Naive B cell (primary cell): ENCODE measurements around the gene APBA2. TPM values are rescaled to one million over a fixed set of nuclear protein-coding genes. Genes with fewer than 3 reads are reported as not detected.

Experiments
- ATAC-seq, 2 donors: fragments of 150-1000 bp; cut with Tn5 transposase; 2 replicates each; pipeline ENCODE4 v1.10.0; 2021; ENCODE audit warnings: low read depth in 2 of 2, mild to moderate bottlenecking in 2 of 2, moderate library complexity in 2 of 2
- DNase-seq: peaks from one replicate; pipeline ENCODE4 v3.0.0; 2022
- H3K27ac Mint-ChIP-seq, 6 donors: one replicate each; pipeline ENCODE4 v1.8.0; 2020 to 2022; ENCODE audit warnings: mild to moderate bottlenecking in 6 of 6, mixed read lengths in 6 of 6, moderate library complexity in 5 of 6, inconsistent platforms in 2 of 6
- H3K27me3 Mint-ChIP-seq, 3 donors: one replicate each; pipeline ENCODE4 v1.8.0; 2021 to 2022; ENCODE audit warnings: mixed read lengths in 3 of 3, mild to moderate bottlenecking in 1 of 3
- H3K36me3 Mint-ChIP-seq, 2 donors: one replicate each; pipeline ENCODE4 v1.8.0; 2020 to 2022; ENCODE audit warnings: mixed read lengths in 2 of 2, inconsistent platforms in 1 of 2, mild to moderate bottlenecking in 1 of 2
- H3K4me1 Mint-ChIP-seq, 3 donors: one replicate each; pipeline ENCODE4 v1.8.0; 2020 to 2022; ENCODE audit warnings: mixed read lengths in 3 of 3, inconsistent platforms in 1 of 3, mild to moderate bottlenecking in 1 of 3, moderate library complexity in 1 of 3
- H3K4me3 Mint-ChIP-seq, 8 donors: one replicate each; pipeline ENCODE4 v1.8.0; 2020 to 2022; ENCODE audit warnings: mild to moderate bottlenecking in 8 of 8, mixed read lengths in 8 of 8, moderate library complexity in 8 of 8, inconsistent platforms in 2 of 8
- H3K9me3 Mint-ChIP-seq, 7 donors: one replicate each; pipeline ENCODE4 v1.8.0; 2020 to 2022; ENCODE audit warnings: mixed read lengths in 7 of 7, mild to moderate bottlenecking in 5 of 7, inconsistent platforms in 2 of 7, moderate library complexity in 1 of 7
- polyA plus RNA-seq, 6 donors: library from polyadenylated mRNA; unstranded; fragments of 300-500 nt; fragmentation: Illumina TruSeq; gene quantifications; one replicate each; pipeline ENCODE4 v1.2.3, GENCODE V29; 2021; ENCODE audit warnings: low read depth in 6 of 6

APBA2 gene
- polyA plus RNA-seq, 6 donors from 2014 or later = 0.30 to 0.36 TPM; not detected in 4

DNA sequence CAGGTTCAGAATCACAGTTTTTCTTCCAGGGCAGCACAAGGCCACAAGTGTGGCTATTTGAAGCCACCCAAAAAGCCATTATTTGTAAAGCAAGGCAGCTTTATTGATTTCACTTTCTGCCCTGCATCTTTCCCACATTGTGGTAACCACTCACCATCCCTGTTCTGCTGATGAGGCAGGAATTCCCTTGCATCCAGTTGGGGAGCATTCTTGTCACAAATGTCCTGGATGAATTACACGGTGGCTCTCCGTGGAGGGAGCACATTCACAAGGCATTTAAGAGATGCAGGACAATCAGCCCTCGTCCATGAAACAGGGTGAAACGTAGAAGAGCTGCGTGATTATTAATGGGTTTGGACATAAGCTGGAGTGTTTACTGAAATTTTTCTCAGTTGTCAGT, 111.2 kb downstream of the APBA2 start:
- Mint-ChIP-seq H3K27ac (no peak overlapping the region), H3K4me1 (no peaks in the 10 kb centered on the region)

DNA sequence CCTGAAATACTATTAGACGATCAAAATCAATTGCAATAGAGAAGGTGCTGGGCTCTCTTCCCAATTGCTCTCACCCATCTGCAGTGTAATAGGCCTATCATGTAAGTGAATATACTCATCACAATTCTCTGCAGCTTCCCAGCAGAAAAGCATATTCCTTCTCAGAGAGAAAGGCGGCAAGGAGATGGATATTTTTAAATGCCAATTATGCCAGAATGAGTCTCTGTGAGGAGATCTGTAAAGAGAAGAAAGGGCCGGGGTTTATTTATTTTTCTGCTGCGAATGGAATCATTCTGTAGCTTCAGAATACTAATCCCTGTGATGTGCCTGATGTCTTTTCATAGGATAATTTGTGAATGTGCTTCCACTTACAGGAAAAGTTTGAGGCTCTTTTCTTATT, 112.0 kb downstream of the APBA2 start:
- Mint-ChIP-seq H3K4me1 (no peaks in the 10 kb centered on the region), H3K4me3 (no peak overlapping the region), H3K27ac (no peak overlapping the region), H3K9me3 (peaks cover 0 to 4% (median 0%) of the 10 kb centered on the region in 7 donors), H3K36me3 (no peaks in the 10 kb centered on the region), H3K27me3 (peaks cover 0 to 5% (median 0%) of the 10 kb centered on the region in 3 donors)
- ATAC-seq (no peak), DNase-seq (no peak)

More for the DNA sequence above, 111.2 kb downstream of the APBA2 start:
- DNase-seq = no peak
- ATAC-seq = no peak
- Mint-ChIP-seq H3K36me3 (no peaks in the 10 kb centered on the region), H3K9me3 (peaks cover 0 to 1% (median 0%) of the 10 kb centered on the region in 7 donors), H3K4me3 (no peak overlapping the region), H3K27me3 (peaks cover 0 to 5% (median 0%) of the 10 kb centered on the region in 3 donors)

DNA sequence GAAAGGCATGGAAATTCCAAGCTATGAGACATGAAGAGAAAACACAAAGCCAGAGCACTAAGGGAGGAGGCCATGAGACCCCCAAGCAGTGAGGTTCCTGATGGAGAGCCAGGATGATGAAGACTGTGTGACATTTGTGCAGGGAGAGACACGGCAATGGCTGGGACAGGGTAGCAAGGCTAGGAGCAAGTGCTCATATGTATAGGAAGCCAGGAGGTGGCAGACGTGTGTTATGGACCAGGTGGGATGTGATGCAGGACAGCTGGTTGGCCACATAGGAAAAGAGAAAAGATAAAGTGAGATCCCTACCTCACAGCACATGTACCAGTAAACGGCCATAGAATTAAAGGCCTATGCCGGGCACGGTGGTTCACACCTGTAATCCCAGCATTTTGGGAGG, 112.7 kb downstream of the APBA2 start:
- Mint-ChIP-seq H3K27me3 (peaks cover 0 to 5% (median 0%) of the 10 kb centered on the region in 3 donors), H3K4me3 (no peak overlapping the region), H3K27ac (no peak overlapping the region), H3K4me1 (no peaks in the 10 kb centered on the region), H3K36me3 (no peaks in the 10 kb centered on the region), H3K9me3 (peaks cover 0 to 8% (median 0%) of the 10 kb centered on the region in 7 donors)
- ATAC-seq (no peak), DNase-seq (no peak)

DNA sequence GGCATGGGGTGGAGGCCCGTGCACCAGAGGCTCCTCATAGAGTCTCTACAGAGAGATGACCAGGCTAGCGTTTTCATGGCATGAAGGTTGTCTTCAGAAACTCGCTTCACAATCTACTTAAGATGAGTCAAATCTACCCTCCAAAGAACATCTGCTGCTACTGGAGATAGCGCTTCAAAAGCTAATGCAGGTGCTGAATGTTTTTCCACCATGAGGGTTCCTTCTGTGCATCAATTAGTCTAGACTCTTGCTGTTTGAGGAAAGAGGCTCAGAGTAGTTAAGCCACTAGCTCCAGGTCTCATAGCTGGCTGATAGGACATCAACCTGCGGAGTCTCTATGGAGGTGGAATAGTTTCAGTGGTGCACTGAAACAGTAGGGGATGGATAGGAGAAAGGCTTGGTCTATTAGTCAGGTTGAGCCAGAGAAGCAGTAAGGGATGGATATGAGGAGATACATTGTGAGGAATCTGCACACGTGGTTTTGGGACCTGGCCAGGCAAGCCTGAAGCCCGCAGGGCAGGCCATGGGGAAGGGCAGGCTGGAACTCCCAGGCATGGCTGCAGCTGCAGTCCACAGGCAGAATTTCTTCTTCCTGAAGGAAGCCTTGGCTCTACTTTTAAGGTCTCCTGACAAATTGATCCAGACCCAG, 117.5 kb downstream of the APBA2 start:
- DNase-seq (no peak), ATAC-seq (no peak)
- Mint-ChIP-seq H3K4me3 (no peak overlapping the region), H3K27me3 (no peaks in the 10 kb centered on the region), H3K36me3 (no peaks in the 10 kb centered on the region), H3K9me3 (peaks cover 2 to 24% (median 5%) of the 10 kb centered on the region in 7 donors), H3K4me1 (no peaks in the 10 kb centered on the region), H3K27ac (no peak overlapping the region)

DNA sequence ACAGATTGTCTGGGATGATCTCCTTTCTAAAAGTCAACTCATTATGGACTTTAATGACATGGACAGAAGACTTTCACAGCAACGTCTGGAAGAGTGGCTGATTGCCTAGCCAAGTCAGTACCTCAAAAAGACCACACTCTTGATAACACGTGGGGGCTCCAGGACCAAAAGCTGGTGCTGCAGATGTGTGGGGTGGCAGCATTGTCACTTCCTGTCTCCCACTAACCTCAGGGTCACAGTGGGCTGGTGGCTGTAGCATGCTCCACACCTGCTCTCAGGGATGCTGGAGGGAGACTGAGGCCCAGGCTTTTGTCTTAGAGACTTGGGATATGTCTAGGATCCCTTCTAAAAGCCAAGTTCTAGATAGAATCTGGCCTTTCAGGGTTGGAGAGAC, 118.1 kb downstream of the APBA2 start:
- no peak for DNase-seq
- no peaks in the 10 kb centered on the region for H3K36me3 Mint-ChIP-seq
- H3K27ac Mint-ChIP-seq = no peak overlapping the region
- H3K4me3 Mint-ChIP-seq = no peak overlapping the region
- no peaks in the 10 kb centered on the region for H3K27me3 Mint-ChIP-seq
- peaks cover 2 to 24% (median 5%) of the 10 kb centered on the region in 7 donors for H3K9me3 Mint-ChIP-seq
- no peak for ATAC-seq
- no peaks in the 10 kb centered on the region for H3K4me1 Mint-ChIP-seq

DNA sequence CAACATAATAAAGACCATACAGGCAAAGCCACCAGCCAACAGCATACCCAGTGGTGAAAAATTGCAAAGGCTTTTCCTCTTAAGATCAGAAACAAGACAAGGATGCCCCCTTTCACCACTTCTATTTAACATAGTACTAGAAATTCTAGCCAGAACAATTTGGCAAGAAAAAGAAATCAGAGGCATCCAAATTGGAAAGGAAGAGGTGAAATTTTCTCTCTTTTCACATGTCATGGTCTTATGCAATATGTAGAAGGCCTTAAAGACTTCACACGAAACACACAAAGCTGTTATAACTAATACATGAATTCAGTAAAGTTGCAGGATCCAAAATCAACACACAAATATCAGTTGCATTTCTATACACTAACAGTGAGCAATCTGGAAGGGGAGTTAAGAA, 120.2 kb downstream of the APBA2 start:
- no peak for ATAC-seq
- Mint-ChIP-seq H3K27me3 (no peaks in the 10 kb centered on the region), H3K27ac (no peak overlapping the region), H3K36me3 (no peaks in the 10 kb centered on the region), H3K4me1 (no peaks in the 10 kb centered on the region), H3K4me3 (no peak overlapping the region), H3K9me3 (peaks cover 1 to 24% (median 5%) of the 10 kb centered on the region in 7 donors)
- DNase-seq = no peak

DNA sequence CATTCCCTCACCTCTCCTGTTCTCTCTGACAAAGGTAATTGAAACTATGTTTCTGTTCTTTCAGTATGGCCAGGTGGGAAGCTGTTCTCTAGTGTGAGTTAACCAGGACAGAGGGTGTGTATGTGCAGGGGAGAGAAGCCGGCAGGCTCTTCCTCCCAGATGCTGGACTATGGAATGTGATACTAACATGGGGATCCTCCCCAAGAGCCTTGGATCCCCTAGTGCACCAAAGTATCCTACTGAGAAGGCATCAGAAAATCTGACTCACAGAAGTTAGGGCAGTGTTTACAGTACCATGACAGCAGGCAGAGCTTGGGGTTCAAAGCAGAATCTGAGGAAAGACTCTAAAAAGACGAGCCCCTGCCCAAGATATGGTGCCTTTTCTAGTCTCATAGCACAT, 123.1 kb downstream of the APBA2 start:
- no peak for DNase-seq
- Mint-ChIP-seq H3K27ac (no peak overlapping the region), H3K36me3 (no peaks in the 10 kb centered on the region), H3K27me3 (no peaks in the 10 kb centered on the region), H3K4me1 (no peaks in the 10 kb centered on the region), H3K4me3 (no peak overlapping the region), H3K9me3 (peaks cover 0 to 16% (median 5%) of the 10 kb centered on the region in 7 donors)
- ATAC-seq = no peak

DNA sequence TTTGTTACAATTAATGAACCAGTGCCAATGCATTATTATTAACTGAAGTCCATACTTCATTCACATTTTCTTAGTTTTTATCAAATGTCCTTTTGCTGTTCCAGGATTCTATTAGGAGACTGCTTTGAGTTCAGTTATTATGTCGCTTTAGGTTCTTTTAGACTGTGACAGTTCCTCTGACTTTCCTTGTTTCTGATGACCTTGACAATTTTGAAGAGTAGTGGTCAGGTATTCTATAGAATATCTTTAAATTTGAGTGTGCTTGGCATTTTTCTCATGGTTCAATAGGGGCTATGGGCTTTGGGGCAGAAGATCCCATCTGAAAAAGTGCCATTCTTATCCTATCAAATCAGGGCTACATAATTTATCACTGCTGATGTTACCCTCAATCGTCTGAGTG, 126.3 kb downstream of the APBA2 start:
- Mint-ChIP-seq H3K4me3 (no peak overlapping the region), H3K4me1 (no peaks in the 10 kb centered on the region), H3K27me3 (no peaks in the 10 kb centered on the region), H3K36me3 (no peaks in the 10 kb centered on the region), H3K27ac (no peak overlapping the region), H3K9me3 (peaks cover 0 to 6% (median 0%) of the 10 kb centered on the region in 7 donors)
- ATAC-seq (no peak), DNase-seq (no peak)

DNA sequence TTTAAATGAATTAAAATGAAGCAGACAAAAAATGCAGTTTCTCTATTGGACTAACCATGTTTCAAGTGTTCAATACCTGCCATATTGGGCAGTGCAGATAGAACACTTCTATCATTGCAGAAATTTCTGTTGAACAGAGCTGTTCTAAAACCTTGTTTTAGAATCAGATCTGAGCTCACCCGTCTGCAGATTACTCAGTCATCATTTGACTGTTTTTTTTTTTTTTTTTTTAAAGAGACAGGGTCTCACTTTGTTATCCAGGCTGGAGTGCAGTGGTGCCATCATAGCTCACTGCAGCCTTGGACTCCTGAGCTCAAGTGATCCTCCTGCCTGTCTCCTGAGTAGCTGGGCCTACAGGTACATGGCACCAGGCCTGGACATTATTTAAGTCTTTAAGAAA, 128.7 kb downstream of the APBA2 start:
- Mint-ChIP-seq H3K9me3 (no peaks in the 10 kb centered on the region), H3K27ac (no peak overlapping the region), H3K27me3 (no peaks in the 10 kb centered on the region), H3K4me1 (no peaks in the 10 kb centered on the region), H3K4me3 (no peak overlapping the region), H3K36me3 (no peaks in the 10 kb centered on the region)
- ATAC-seq = no peak
- DNase-seq = no peak

DNA sequence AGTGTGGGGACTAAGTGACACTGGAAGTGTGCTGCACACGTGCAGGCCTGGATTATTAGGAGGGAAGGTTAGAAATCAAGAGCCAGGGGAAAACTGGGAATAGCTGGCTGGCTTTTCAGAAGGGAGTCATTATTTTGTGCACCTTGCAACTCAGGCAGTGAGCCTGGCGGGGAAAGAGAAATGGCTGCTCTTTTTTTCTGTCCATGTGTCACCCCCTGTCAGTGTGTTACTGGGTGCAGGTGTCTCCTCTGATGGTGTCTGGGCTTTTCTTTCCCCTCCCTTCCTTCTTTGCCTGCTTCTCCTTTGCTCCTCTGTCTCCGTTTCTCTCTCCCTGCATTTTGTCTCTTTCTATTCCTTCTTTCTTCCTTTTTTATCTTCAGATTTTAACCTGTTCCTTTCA, 130.7 kb downstream of the APBA2 start:
- no peaks in the 10 kb centered on the region for H3K36me3 Mint-ChIP-seq
- ATAC-seq (no peak), DNase-seq (no peak)
- no peaks in the 10 kb centered on the region for H3K4me1 Mint-ChIP-seq
- no peak overlapping the region for H3K27ac Mint-ChIP-seq
- H3K4me3 Mint-ChIP-seq = peak overlapping the region in 1 of 8 donors; percentile 62
- H3K27me3 Mint-ChIP-seq = no peaks in the 10 kb centered on the region
- H3K9me3 Mint-ChIP-seq = no peaks in the 10 kb centered on the region

DNA sequence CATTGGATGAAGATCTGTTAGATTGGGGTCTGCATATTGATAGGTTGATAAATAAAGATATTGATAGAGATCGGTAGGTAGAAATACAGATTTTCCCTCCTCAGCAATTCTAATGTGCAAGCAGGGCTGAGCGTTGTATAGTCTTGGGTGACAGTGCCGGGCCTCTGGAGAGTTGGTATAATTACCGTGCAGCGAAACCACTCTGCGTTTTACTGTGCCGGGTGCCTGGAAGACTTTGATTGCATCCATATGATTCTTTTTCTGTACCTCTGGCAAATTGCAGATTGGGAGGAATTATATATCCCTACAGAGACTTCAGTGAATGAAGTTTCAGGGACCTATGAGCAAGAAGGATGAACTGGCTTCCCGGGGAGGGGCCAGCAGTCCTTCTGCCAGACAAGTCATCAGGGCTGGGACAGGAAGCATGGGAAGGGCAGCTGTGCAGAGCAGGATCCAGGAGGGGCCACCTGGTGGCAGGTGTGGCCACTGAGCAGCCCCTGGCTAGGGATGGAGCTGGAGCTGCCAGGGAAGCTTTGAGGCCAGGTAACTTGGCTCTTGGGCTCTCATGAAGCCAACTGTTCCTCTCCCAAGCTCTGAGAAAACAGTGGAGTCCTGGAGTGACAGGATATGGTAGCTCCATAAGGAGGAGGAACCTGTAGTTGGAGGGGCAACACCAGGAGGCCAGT, 132.5 kb downstream of the APBA2 start:
- Mint-ChIP-seq H3K27me3 (no peaks in the 10 kb centered on the region), H3K9me3 (no peaks in the 10 kb centered on the region), H3K4me3 (no peak overlapping the region), H3K27ac (no peak overlapping the region), H3K36me3 (no peaks in the 10 kb centered on the region), H3K4me1 (no peaks in the 10 kb centered on the region)
- DNase-seq = no peak
- ATAC-seq = no peak

DNA sequence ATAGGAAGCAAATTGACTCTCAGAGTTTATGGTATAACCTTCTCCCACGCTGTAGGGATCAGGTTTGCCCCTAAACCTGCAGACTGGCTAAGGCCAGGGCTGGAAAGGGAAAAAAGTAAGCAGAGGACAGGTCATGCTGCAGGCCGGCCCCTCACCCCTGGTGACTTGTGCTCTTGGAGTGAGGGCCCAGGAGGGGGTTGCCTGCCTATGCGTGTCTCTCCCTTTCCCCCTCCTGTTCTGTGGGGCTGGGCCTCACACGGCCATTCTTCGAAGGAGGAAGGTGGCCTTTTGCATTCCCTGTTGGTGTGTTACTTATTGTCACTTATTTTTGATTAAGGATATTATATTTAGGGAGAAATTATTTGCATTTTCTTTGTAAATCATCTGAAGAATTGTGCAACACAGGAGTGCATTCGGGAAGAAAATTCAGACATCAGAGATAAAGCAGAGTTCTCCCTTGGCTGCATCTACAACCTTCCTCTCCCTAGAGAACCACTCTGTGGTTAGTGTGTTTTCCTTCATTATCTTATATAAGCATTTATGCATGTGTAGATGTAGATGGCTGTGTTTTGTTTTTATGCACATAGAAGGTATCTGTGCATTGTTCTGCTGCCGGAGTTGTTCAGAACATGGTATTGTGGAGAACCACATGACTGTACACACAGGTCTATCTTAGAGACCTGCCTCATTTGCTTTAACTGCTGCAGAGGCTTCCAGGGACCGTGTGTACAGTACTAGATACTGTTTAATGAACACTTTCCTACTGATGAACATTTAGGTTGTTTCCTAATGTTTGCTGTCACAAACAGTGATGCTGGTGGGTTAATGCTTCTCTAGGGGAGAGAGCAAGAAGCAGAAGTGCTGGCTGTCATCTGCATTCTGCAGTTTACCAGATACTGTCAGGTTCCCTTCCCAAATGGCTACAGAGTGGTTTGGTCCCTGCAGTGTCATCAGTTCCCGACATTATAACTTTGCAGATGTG, 133.5 kb downstream of the APBA2 start:
- DNase-seq (no peak), ATAC-seq (no peak)
- Mint-ChIP-seq H3K36me3 (no peaks in the 10 kb centered on the region), H3K4me3 (no peak overlapping the region), H3K27ac (no peak overlapping the region), H3K9me3 (no peaks in the 10 kb centered on the region), H3K4me1 (no peaks in the 10 kb centered on the region), H3K27me3 (peaks cover 0 to 3% (median 2%) of the 10 kb centered on the region in 3 donors)

DNA sequence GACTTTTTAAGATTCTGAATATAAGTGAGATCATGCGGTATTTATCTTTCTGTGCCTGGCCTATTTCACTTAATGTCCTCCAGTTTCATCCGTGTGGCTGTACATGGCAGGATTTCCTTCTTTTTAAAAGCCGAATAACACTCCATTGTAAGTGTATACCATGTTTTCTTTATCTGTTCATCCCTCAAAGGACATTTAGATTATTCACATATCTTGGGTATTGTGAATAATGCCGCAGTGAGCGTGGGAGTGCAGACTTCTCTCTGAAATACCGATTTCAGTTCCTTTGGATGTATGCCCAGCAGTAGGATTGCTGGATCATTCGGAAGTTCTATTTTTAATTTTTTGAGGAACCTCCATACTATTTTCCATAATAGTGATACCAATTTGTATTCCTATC, 136.1 kb downstream of the APBA2 start:
- Mint-ChIP-seq H3K4me3 (no peak overlapping the region), H3K27ac (no peak overlapping the region), H3K9me3 (peaks cover 0 to 2% (median 0%) of the 10 kb centered on the region in 7 donors), H3K36me3 (no peaks in the 10 kb centered on the region), H3K27me3 (peaks cover 0 to 8% (median 7%) of the 10 kb centered on the region in 3 donors), H3K4me1 (no peaks in the 10 kb centered on the region)
- no peak for DNase-seq
- ATAC-seq = no peak
